Neuronal stem cell (in vitro differentiated cells): Measurements from ENCODE around the gene POLG2.

Experiments
- DNase-seq: peaks from one replicate; pipeline ENCODE4 v3.0.0-alpha.2; 2013; ENCODE audit warnings: low spot score
- H2AFZ ChIP-seq: one replicate; pipeline ENCODE4 v1.6.1; 2013; ENCODE audit warnings: mild to moderate bottlenecking, low read length, inconsistent platforms
- H2AK5ac ChIP-seq: 2 replicates; pipeline ENCODE4 v1.6.1; 2013; ENCODE audit warnings: low read depth, mild to moderate bottlenecking, inconsistent platforms, low read length, moderate library complexity, mixed read lengths
- H2BK120ac ChIP-seq: 2 replicates; pipeline ENCODE4 v1.6.1; 2013; ENCODE audit warnings: low read depth, mild to moderate bottlenecking, inconsistent platforms, low read length, moderate library complexity, mixed read lengths
- H2BK12ac ChIP-seq: one replicate; pipeline ENCODE4 v1.6.1; 2013; ENCODE audit warnings: low read length, inconsistent platforms
- H2BK15ac ChIP-seq: 2 replicates; pipeline ENCODE4 v1.6.1; 2013; ENCODE audit warnings: mild to moderate bottlenecking, low read length, inconsistent platforms, mixed read lengths
- H2BK5ac ChIP-seq: one replicate; pipeline ENCODE4 v1.6.1; 2013; ENCODE audit warnings: inconsistent platforms, mild to moderate bottlenecking, low read length, moderate library complexity
- H3K14ac ChIP-seq: one replicate; pipeline ENCODE4 v1.6.1; 2013; ENCODE audit warnings: low read length, inconsistent platforms
- H3K18ac ChIP-seq: 2 replicates; pipeline ENCODE4 v1.6.1; 2013; ENCODE audit warnings: low read length, inconsistent platforms
- H3K23ac ChIP-seq: 2 replicates; pipeline ENCODE4 v1.6.1; 2013; ENCODE audit warnings: low read depth, mild to moderate bottlenecking, mixed read lengths, low read length, inconsistent platforms; ENCODE audit not compliant: poor library complexity
- H3K27ac ChIP-seq: replicated peaks from 3 replicates; pipeline ENCODE4 v1.5.1; 2013; ENCODE audit warnings: low read length, inconsistent platforms
- H3K27me3 ChIP-seq, 3 experiments: 2 replicates each; pipeline ENCODE4 v1.6.1; 2013; ENCODE audit warnings: low read length in 3 of 3, mild to moderate bottlenecking in 2 of 3, inconsistent platforms in 1 of 3, low read depth in 1 of 3, mixed read lengths in 1 of 3, moderate library complexity in 1 of 3; ENCODE audit not compliant: control insufficient read depth in 3 of 3, insufficient read depth in 3 of 3
- H3K36me3 ChIP-seq, 2 donors: replicated peaks in 1 of 2; 2 replicates each; pipeline ENCODE4 v1.6.1; 2013; ENCODE audit warnings: low read length in 2 of 2; ENCODE audit not compliant: control insufficient read depth in 2 of 2, insufficient read depth in 2 of 2
- H3K4ac ChIP-seq: 2 replicates; pipeline ENCODE4 v1.6.1; 2013; ENCODE audit warnings: inconsistent platforms, mild to moderate bottlenecking, low read length, moderate library complexity
- H3K4me1 ChIP-seq, 2 donors: 1 replicate in 1 of 2; 2 replicates in 1 of 2; pipeline ENCODE4 v1.6.1; 2013; ENCODE audit warnings: low read length in 2 of 2, low read depth in 1 of 2; ENCODE audit not compliant: control insufficient read depth in 2 of 2, insufficient read depth in 1 of 2
- H3K4me2 ChIP-seq: one replicate; pipeline ENCODE4 v1.6.1; 2013; ENCODE audit warnings: mild to moderate bottlenecking, low read length, inconsistent platforms; ENCODE audit not compliant: insufficient read depth, poor library complexity, severe bottlenecking
- H3K4me3 ChIP-seq, 2 donors: 2 replicates each; pipeline ENCODE4 v1.5.1; 2013; ENCODE audit warnings: low read length in 2 of 2, mild to moderate bottlenecking in 2 of 2, inconsistent platforms in 1 of 2, moderate library complexity in 1 of 2
- H3K79me1 ChIP-seq: one replicate; pipeline ENCODE4 v1.6.1; 2013; ENCODE audit warnings: low read depth, mild to moderate bottlenecking, inconsistent platforms, low read length, moderate library complexity
- H3K9ac ChIP-seq: one replicate; pipeline ENCODE4 v1.6.1; 2013; ENCODE audit warnings: mild to moderate bottlenecking, low read depth, low read length, inconsistent platforms; ENCODE audit not compliant: poor library complexity
- H3K9me3 ChIP-seq, 2 donors: replicated peaks in 1 of 2; 2 replicates each; pipeline versions ENCODE3 to v1.6.1; 2013; ENCODE audit warnings: low read length in 2 of 2, mild to moderate bottlenecking in 2 of 2, inconsistent platforms in 1 of 2, low read depth in 1 of 2, mixed read lengths in 1 of 2, moderate library complexity in 1 of 2; ENCODE audit not compliant: control insufficient read depth in 2 of 2, insufficient read depth in 1 of 2
- H4K8ac ChIP-seq: one replicate; pipeline ENCODE4 v1.6.1; 2013; ENCODE audit warnings: low read depth, mild to moderate bottlenecking, inconsistent platforms, low read length, moderate library complexity
- H4K91ac ChIP-seq: one replicate; pipeline ENCODE4 v1.6.1; 2013; ENCODE audit warnings: low read length, low read depth, mild to moderate bottlenecking, inconsistent platforms; ENCODE audit not compliant: poor library complexity
- WGBS, 2 donors: extraction: QIAGEN DNeasy Blood & Tissue Kit; methylation state at CpG; one replicate each; pipeline ENCODE4 v1.1.7; 2013; ENCODE audit warnings: missing lambda C conversion rate in 2 of 2, mixed read lengths in 1 of 2; ENCODE audit not compliant: insufficient read length in 2 of 2, insufficient replicate concordance in 1 of 2; ENCODE audit errors: extremely low coverage in 2 of 2; 5-methylcytosine and 5-hydroxymethylcytosine counted together

The POLG2 gene

DNA sequence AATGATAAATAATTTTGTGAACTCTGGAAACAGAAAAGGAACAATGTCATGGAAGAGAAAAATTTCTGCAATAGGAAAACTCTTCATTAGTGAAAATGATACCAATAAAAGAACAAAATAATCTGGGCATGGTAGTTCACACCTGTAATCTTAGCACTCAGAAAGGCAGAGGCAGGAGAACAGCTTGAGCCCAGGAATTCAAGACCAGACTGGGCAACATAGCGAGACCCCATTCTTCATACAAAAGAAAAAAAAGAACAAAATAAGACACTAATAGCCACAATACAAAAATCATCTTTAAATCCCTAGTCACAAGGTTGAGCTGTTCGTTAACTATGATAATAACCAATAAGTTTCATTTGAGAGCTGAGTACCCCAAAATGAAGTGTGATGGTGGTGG, 8.6 kb downstream of the POLG2 start:
- Histone ChIP-seq H2AFZ (no peak overlapping the region), H2BK15ac (no peak overlapping the region), H4K8ac (no peak overlapping the region), H3K4me2 (no peak overlapping the region), H3K79me1 (no peaks in the 10 kb centered on the region), H2BK120ac (no peak overlapping the region), H3K23ac (no peak overlapping the region), H3K4ac (no peak overlapping the region), H3K27me3 (no peaks in the 10 kb centered on the region), H2BK5ac (no peak overlapping the region), H3K9me3 (no peaks in the 10 kb centered on the region), H3K4me3 (no peak overlapping the region), H3K14ac (no peak overlapping the region), H3K9ac (no peak overlapping the region), H3K27ac (no peak overlapping the region), H3K4me1 (no peaks in the 10 kb centered on the region), H3K36me3 (peaks cover 30 to 96% of the 10 kb centered on the region in 2 donors), H2AK5ac (no peak overlapping the region), H2BK12ac (no peak overlapping the region), H3K18ac (no peak overlapping the region), H4K91ac (no peak overlapping the region)
- no CpG with 5 or more reads among the region's 2 CpGs for WGBS, 2 donors
- DNase-seq: no peak

- H3K23ac ChIP-seq: no peak overlapping the region
- H3K36me3 ChIP-seq: peaks cover 24 to 90% of the 10 kb centered on the region in 2 donors
- no peak overlapping the region for H3K18ac ChIP-seq
- no peaks in the 10 kb centered on the region for H3K9me3 ChIP-seq
- no peak overlapping the region for H3K4ac ChIP-seq
- no peak overlapping the region for H2BK5ac ChIP-seq
- H3K4me1 ChIP-seq: no peaks in the 10 kb centered on the region
- no peak overlapping the region for H3K4me3 ChIP-seq
- H2BK12ac ChIP-seq: no peak overlapping the region
- H3K79me1 ChIP-seq: no peaks in the 10 kb centered on the region
- no peak overlapping the region for H2AK5ac ChIP-seq
- no peak overlapping the region for H2BK15ac ChIP-seq
- H3K14ac ChIP-seq: no peak overlapping the region
- H2AFZ ChIP-seq: no peak overlapping the region
- no peak overlapping the region for H2BK120ac ChIP-seq
- no peak overlapping the region for H4K91ac ChIP-seq
- DNase-seq: no peak
- H3K9ac ChIP-seq: no peak overlapping the region
- no peaks in the 10 kb centered on the region for H3K27me3 ChIP-seq
- WGBS, 2 donors: no CpG with 5 or more reads among the region's 3 CpGs
- H3K27ac ChIP-seq: no peak overlapping the region
- H3K4me2 ChIP-seq: no peak overlapping the region
- H4K8ac ChIP-seq: no peak overlapping the region
Measured at GRCh38 chr17:64484380-64484779, 12.5 kb downstream of the POLG2 start.

DNA sequence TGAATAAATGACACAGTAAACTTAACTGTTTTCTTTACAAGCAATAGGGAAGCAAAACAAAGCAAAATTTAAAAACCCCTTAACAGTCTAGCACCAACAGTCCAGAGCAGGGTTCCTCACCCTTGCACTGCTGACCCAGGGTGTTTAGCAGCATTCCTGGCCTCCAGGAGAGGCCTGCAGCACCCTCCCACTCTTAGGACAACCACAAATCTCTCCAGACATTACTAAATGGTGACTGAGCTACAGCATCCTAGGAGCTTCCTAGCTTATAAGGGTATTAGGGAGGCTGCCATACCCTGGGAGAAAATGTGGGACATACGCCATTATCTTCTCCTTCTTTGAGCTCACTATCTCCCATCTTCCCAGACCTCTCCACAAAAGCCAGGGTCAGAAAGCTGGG, 15.9 kb downstream of the POLG2 start:
- Histone ChIP-seq H3K36me3 (peaks cover 23 to 83% of the 10 kb centered on the region in 2 donors), H4K8ac (no peak overlapping the region), H2BK15ac (no peak overlapping the region), H3K4me3 (no peak overlapping the region), H2BK5ac (no peak overlapping the region), H3K27ac (no peak overlapping the region), H3K9me3 (no peaks in the 10 kb centered on the region), H3K79me1 (no peaks in the 10 kb centered on the region), H3K27me3 (no peaks in the 10 kb centered on the region), H2AFZ (no peak overlapping the region), H3K18ac (no peak overlapping the region), H3K9ac (no peak overlapping the region), H3K4ac (no peak overlapping the region), H3K4me1 (no peaks in the 10 kb centered on the region), H2BK12ac (no peak overlapping the region), H2AK5ac (no peak overlapping the region), H2BK120ac (no peak overlapping the region), H4K91ac (no peak overlapping the region), H3K14ac (no peak overlapping the region), H3K23ac (no peak overlapping the region), H3K4me2 (no peak overlapping the region)
- WGBS, 2 donors: no CpG with 5 or more reads among the region's 1 CpG
- DNase-seq: no peak

DNA sequence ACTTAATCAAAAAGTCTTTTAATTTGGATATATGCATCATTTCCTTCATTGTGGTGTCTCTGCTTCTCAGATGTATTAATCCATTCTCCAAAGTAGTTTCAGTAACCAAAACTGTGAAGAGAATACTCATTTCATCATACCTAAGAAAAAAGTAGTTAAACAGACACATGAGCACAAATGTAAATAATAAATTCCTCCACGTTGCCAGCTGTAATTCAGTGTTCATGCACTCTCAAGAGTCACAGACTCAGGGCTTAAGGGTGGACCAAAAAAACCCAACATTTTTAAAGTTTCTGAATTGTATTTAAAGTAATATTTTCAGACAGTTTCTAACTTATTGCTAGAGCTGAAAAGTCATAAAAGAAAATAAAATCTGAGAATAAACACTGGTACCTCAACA, 19.0 kb downstream of the POLG2 start:
- Histone ChIP-seq H3K27me3 (no peaks in the 10 kb centered on the region), H3K4me3 (no peak overlapping the region), H2BK15ac (no peak overlapping the region), H3K9ac (no peak overlapping the region), H3K4ac (no peak overlapping the region), H4K91ac (no peak overlapping the region), H3K18ac (no peak overlapping the region), H3K79me1 (no peaks in the 10 kb centered on the region), H3K14ac (no peak overlapping the region), H3K9me3 (no peaks in the 10 kb centered on the region), H2AK5ac (no peak overlapping the region), H3K4me2 (no peak overlapping the region), H2BK120ac (no peak overlapping the region), H2BK5ac (no peak overlapping the region), H3K36me3 (peaks cover 8 to 54% of the 10 kb centered on the region in 2 donors), H3K27ac (no peak overlapping the region), H3K4me1 (no peaks in the 10 kb centered on the region), H2AFZ (no peak overlapping the region), H2BK12ac (no peak overlapping the region), H4K8ac (no peak overlapping the region), H3K23ac (no peak overlapping the region)
- no CpG with 5 or more reads among the region's 1 CpG for WGBS, 2 donors
- DNase-seq: no peak
